HG02763 (cell line): Measurements from ENCODE around the gene FAIM2.

Source experiments
- ATAC-seq: cut with Tn5 transposase; IDR thresholded peaks from one replicate; pipeline ENCODE4 v1.9.1; 2021; ENCODE audit warnings: mild to moderate bottlenecking, moderate library complexity; ENCODE audit not compliant: unreplicated experiment

FAIM2 gene

GRCh38 chr12:49899286-49899843 lies 4.3 kb downstream of the FAIM2 start:
- ATAC-seq = no peak

GRCh38 chr12:49897276-49897675 lies 6.4 kb downstream of the FAIM2 start:
- no peak for ATAC-seq

- ATAC-seq = no peak
These were observed 7.9 kb downstream of the FAIM2 start for GRCh38 chr12:49895773-49896172.

- no peak for ATAC-seq
These were observed 8.9 kb downstream of the FAIM2 start for GRCh38 chr12:49894751-49895148.

GRCh38 chr12:49893753-49894750 lies 9.6 kb downstream of the FAIM2 start:
- no peak for ATAC-seq

- no peak for ATAC-seq
These were observed 10.9 kb downstream of the FAIM2 start for GRCh38 chr12:49892732-49893317.

- ATAC-seq = no peak
These were observed 11.5 kb downstream of the FAIM2 start for GRCh38 chr12:49892084-49892731.

GRCh38 chr12:49891476-49891875 lies 12.2 kb downstream of the FAIM2 start:
- ATAC-seq = no peak

- ATAC-seq = no peak
These were observed 12.7 kb downstream of the FAIM2 start for GRCh38 chr12:49891012-49891411.

GRCh38 chr12:49890096-49890461 lies 13.6 kb downstream of the FAIM2 start:
- no peak for ATAC-seq

- ATAC-seq = no peak
These were observed 14.2 kb downstream of the FAIM2 start for GRCh38 chr12:49889361-49890095.

GRCh38 chr12:49888461-49889151 lies 15.1 kb downstream of the FAIM2 start:
- ATAC-seq = no peak

- ATAC-seq = no peak
These were observed 15.9 kb downstream of the FAIM2 start for GRCh38 chr12:49887536-49888401.

- no peak for ATAC-seq
These were observed 16.6 kb downstream of the FAIM2 start for GRCh38 chr12:49887091-49887490.

- ATAC-seq = no peak
These were observed 17.8 kb downstream of the FAIM2 start for GRCh38 chr12:49885663-49886461.

- ATAC-seq = no peak
These were observed 18.6 kb downstream of the FAIM2 start for GRCh38 chr12:49885118-49885517.

- no peak for ATAC-seq
These were observed 20.7 kb downstream of the FAIM2 start for GRCh38 chr12:49882851-49883464.

GRCh38 chr12:49882248-49882850 lies 21.4 kb downstream of the FAIM2 start:
- ATAC-seq = no peak
